ENCODE results near the gene CCDC7. TPM values are rescaled to one million over a fixed set of nuclear protein-coding genes. Genes with fewer than 3 reads are reported as not detected.

Gene CCDC7
- total RNA-seq, 1 experiment from 2014 or later, result 1.9 TPM

DNA sequence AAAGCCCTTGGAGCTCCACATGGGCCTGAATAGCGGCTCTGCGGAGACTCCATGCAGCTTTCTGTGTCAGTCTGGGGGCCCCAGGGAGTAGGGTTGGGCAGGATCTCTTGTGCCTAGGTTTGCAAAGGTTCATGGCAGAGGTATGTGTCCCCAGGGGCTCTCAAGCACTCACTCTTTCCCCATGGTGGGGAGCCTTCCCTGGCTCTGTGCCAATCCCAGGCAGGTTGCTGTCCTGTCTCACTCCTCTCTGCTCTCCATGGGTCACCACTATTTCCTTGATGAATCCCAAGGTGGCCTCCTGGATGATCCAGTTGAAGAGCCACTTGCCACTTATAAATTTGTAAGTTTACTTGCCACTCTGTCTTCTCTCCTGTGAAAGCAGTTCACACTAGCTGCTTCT, 238.4 kb downstream of the CCDC7 start (continued):
- TF ChIP-seq ZNF396 (CRISPR knock-in tag; IDR thresholded peaks at IDR 0.05; ENCODE audit: borderline replicate concordance) (no peak), CBFB (CRISPR knock-in tag; IDR thresholded peaks at IDR 0.05; ENCODE audit: low read depth) (no peak), MXD4 (CRISPR knock-in tag; IDR thresholded peaks at IDR 0.05; ENCODE audit: borderline replicate concordance) (no peak)
- TF ChIP-seq, protein P1, sequence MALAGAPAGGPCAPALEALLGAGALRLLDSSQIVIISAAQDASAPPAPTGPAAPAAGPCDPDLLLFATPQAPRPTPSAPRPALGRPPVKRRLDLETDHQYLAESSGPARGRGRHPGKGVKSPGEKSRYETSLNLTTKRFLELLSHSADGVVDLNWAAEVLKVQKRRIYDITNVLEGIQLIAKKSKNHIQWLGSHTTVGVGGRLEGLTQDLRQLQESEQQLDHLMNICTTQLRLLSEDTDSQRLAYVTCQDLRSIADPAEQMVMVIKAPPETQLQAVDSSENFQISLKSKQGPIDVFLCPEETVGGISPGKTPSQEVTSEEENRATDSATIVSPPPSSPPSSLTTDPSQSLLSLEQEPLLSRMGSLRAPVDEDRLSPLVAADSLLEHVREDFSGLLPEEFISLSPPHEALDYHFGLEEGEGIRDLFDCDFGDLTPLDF (CRISPR knock-in tag; IDR thresholded peaks at IDR 0.05), result no peak

DNA sequence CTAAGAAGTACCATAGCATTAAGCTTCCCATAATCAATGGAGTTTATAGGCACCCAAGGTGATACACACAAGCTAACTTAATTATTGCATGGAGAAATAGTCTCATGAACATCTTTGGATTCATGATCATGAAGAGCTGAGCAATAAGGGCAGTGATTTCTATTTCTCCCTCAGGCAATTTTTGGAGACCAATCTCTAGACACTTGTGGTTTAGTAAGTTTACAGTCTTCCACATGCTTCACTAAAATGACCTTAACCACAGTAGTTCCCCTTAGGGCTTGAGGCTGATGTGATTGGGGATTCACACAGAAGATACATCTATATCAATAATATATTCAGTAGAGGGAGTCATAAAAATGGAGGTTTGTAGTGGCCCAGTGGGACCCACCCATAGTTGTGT, 241.2 kb downstream of the CCDC7 start:
- Mint-ChIP-seq H3K4me1 (no peaks in the 10 kb centered on the region), H3K36me3 (no peaks in the 10 kb centered on the region), H3K9me3 (peaks cover 13% of the 10 kb centered on the region), H3K27me3 (ENCODE audit: low read depth) (no peaks in the 10 kb centered on the region), H3K4me3 (no peak overlapping the region), H3K27ac (no peak overlapping the region)
- TF ChIP-seq ESRRA (CRISPR knock-in tag; IDR thresholded peaks at IDR 0.05; ENCODE audit: borderline replicate concordance), result no peak
- TF ChIP-seq HMGA2 (CRISPR knock-in tag; IDR thresholded peaks at IDR 0.05), result no peak
- no peak for TF ChIP-seq CBFB (CRISPR knock-in tag; IDR thresholded peaks at IDR 0.05; ENCODE audit: low read depth)
- TF ChIP-seq, protein P2, sequence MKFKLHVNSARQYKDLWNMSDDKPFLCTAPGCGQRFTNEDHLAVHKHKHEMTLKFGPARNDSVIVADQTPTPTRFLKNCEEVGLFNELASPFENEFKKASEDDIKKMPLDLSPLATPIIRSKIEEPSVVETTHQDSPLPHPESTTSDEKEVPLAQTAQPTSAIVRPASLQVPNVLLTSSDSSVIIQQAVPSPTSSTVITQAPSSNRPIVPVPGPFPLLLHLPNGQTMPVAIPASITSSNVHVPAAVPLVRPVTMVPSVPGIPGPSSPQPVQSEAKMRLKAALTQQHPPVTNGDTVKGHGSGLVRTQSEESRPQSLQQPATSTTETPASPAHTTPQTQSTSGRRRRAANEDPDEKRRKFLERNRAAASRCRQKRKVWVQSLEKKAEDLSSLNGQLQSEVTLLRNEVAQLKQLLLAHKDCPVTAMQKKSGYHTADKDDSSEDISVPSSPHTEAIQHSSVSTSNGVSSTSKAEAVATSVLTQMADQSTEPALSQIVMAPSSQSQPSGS (CRISPR knock-in tag; IDR thresholded peaks at IDR 0.05; ENCODE audit: borderline replicate concordance, low read depth), result no peak
- no peak for TF ChIP-seq SMAD4 (CRISPR knock-in tag; IDR thresholded peaks at IDR 0.05)
- no peak for TF ChIP-seq GRHL2 (CRISPR knock-in tag; IDR thresholded peaks at IDR 0.05; ENCODE audit: insufficient replicate concordance, severe bottlenecking)
- TF ChIP-seq, protein P3, sequence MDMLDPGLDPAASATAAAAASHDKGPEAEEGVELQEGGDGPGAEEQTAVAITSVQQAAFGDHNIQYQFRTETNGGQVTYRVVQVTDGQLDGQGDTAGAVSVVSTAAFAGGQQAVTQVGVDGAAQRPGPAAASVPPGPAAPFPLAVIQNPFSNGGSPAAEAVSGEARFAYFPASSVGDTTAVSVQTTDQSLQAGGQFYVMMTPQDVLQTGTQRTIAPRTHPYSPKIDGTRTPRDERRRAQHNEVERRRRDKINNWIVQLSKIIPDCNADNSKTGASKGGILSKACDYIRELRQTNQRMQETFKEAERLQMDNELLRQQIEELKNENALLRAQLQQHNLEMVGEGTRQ (CRISPR knock-in tag; IDR thresholded peaks at IDR 0.05), result no peak
- TF ChIP-seq SMAD3 (CRISPR knock-in tag; IDR thresholded peaks at IDR 0.05; ENCODE audit: borderline replicate concordance), result no peak
- TF ChIP-seq NR1H2 (CRISPR knock-in tag; IDR thresholded peaks at IDR 0.05), result no peak
- TF ChIP-seq SOX15 (CRISPR knock-in tag; IDR thresholded peaks at IDR 0.05), result no peak
- TF ChIP-seq MYBL2 (CRISPR knock-in tag; IDR thresholded peaks at IDR 0.05), result no peak
- TF ChIP-seq, protein P4, sequence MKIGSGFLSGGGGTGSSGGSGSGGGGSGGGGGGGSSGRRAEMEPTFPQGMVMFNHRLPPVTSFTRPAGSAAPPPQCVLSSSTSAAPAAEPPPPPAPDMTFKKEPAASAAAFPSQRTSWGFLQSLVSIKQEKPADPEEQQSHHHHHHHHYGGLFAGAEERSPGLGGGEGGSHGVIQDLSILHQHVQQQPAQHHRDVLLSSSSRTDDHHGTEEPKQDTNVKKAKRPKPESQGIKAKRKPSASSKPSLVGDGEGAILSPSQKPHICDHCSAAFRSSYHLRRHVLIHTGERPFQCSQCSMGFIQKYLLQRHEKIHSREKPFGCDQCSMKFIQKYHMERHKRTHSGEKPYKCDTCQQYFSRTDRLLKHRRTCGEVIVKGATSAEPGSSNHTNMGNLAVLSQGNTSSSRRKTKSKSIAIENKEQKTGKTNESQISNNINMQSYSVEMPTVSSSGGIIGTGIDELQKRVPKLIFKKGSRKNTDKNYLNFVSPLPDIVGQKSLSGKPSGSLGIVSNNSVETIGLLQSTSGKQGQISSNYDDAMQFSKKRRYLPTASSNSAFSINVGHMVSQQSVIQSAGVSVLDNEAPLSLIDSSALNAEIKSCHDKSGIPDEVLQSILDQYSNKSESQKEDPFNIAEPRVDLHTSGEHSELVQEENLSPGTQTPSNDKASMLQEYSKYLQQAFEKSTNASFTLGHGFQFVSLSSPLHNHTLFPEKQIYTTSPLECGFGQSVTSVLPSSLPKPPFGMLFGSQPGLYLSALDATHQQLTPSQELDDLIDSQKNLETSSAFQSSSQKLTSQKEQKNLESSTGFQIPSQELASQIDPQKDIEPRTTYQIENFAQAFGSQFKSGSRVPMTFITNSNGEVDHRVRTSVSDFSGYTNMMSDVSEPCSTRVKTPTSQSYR (CRISPR knock-in tag; IDR thresholded peaks at IDR 0.05), result no peak
- TF ChIP-seq, protein P5, sequence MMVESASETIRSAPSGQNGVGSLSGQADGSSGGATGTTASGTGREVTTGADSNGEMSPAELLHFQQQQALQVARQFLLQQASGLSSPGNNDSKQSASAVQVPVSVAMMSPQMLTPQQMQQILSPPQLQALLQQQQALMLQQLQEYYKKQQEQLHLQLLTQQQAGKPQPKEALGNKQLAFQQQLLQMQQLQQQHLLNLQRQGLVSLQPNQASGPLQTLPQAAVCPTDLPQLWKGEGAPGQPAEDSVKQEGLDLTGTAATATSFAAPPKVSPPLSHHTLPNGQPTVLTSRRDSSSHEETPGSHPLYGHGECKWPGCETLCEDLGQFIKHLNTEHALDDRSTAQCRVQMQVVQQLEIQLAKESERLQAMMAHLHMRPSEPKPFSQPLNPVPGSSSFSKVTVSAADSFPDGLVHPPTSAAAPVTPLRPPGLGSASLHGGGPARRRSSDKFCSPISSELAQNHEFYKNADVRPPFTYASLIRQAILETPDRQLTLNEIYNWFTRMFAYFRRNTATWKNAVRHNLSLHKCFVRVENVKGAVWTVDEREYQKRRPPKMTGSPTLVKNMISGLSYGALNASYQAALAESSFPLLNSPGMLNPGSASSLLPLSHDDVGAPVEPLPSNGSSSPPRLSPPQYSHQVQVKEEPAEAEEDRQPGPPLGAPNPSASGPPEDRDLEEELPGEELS (CRISPR knock-in tag; IDR thresholded peaks at IDR 0.05), result no peak
- TF ChIP-seq NFATC4 (CRISPR knock-in tag; IDR thresholded peaks at IDR 0.05), result no peak
- TF ChIP-seq, protein P6, sequence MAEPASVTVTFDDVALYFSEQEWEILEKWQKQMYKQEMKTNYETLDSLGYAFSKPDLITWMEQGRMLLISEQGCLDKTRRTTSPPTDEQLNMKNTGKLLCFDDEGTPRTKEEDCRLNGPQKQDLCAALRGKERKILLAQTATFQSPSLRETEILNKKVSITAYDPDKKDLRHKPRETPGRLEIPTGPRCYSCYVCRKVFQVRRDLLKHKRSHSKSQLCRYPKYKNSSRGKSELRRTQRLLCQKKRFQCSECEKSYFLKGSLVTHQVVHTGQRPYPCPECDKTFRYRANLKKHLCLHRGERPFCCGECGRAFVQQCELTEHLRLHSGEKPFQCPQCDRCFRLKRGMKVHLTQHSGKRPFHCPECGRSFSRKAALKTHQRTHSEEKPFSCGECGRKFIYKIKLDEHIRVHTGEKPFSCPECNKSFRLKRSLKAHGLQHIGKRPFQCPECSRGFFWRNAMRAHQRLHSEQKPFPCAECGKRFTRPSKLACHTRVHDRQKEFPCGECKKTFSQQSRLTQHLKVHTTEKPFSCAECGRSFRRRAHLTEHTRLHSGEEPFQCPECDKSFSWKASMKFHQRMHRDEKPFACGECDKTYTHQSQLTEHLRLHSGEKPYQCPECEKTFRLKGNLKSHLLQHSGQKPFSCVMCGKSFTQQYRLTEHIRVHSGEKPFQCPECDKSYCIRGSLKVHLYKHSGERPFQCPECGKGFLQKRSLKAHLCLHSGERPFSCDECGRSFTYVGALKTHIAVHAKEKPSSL (CRISPR knock-in tag; conservative IDR thresholded peaks at IDR 0.05), result no peak
- no peak for TF ChIP-seq RORB (CRISPR knock-in tag; IDR thresholded peaks at IDR 0.05)
- TF ChIP-seq, protein P7, sequence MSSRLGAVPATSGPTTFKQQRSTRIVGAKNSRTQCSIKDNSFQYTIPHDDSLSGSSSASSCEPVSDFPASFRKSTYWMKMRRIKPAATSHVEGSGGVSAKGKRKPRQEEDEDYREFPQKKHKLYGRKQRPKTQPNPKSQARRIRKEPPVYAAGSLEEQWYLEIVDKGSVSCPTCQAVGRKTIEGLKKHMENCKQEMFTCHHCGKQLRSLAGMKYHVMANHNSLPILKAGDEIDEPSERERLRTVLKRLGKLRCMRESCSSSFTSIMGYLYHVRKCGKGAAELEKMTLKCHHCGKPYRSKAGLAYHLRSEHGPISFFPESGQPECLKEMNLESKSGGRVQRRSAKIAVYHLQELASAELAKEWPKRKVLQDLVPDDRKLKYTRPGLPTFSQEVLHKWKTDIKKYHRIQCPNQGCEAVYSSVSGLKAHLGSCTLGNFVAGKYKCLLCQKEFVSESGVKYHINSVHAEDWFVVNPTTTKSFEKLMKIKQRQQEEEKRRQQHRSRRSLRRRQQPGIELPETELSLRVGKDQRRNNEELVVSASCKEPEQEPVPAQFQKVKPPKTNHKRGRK (CRISPR knock-in tag; IDR thresholded peaks at IDR 0.05; ENCODE audit: borderline replicate concordance), result no peak
- ChIA-PET POLR2A (no interaction called here), CTCF (no interaction called here)
- ATAC-seq, result no peak
- DNase-seq (ENCODE audit: low spot score), result no peak
